GM19240 (cell line): ENCODE results near the gene HSD17B3.
"Not testable (repeated sequence)": the region's sequence is repeated elsewhere in the genome, so short reads cannot be mapped to it uniquely, and the experiment has no call there.

ENCODE experiments used
- DNase-seq: peaks from one replicate; pipeline ENCODE4 v3.0.0; 2011; ENCODE audit warnings: low spot score; ENCODE audit not compliant: insufficient read length

HSD17B3 gene

DNA sequence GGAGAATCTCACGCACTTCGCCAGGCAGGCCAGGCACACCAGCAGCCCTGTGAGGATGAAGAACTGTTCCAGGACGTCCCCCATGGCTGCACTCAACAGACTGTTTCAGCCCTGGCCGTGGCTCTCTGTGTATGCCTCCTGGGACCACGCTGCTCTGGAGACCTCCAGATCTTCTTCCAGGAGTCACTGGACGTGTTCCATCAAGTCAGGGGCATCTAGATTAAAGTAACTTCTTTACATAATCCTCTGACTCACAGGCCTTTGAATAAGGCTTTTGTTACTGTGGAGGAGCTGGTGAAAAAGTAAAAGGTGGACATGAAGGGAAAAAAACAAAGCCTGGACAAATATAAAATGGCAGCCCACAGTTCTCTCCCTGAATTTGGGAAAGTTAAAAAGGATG is at the start of gene HSD17B3:
TSS of gene HSD17B3 (minus strand) at position 156 of the 400 bp plus-strand sequence. CDS start at position 84, 72 bp downstream.
- no peak for DNase-seq

DNA sequence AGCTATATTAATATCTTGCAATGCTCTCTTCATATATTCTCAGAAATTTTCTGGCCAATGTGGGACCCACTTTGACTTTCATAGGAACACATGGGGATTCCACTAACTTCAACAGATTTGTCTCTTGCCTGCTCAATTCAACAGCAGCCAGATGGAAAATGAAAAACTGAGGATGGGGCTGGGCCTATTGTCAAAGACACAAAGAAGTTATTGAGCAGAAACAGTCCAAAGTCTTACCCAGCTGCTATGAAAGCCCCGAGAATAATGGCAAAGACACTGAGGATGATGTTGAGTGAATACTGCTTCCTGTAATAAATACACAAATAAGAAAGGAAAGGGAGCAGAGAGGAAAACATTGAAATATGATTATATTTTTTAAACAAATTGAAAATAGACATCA is 48.9 kb upstream of the HSD17B3 start:
- DNase-seq = no peak

DNA sequence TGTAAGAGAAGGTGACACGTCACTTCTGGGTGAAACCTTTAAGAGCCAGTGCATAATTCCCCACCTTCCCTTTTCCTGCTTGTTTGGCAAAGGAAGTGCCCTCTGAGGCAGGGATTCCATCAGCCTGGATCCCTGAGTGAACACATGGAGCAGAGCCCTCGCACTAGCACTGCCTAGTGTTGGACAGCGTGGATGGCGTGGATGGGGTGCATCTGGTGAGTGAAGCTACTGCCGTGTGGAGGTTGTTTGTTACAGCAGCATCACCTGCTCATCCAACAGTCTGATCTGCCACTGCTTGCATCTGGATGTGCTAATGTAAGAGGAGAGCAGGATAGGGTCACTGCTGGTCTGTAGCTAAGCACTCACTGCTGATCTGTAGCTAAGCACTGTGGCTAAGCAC is 46.3 kb upstream of the HSD17B3 start:
- DNase-seq = no peak

DNA sequence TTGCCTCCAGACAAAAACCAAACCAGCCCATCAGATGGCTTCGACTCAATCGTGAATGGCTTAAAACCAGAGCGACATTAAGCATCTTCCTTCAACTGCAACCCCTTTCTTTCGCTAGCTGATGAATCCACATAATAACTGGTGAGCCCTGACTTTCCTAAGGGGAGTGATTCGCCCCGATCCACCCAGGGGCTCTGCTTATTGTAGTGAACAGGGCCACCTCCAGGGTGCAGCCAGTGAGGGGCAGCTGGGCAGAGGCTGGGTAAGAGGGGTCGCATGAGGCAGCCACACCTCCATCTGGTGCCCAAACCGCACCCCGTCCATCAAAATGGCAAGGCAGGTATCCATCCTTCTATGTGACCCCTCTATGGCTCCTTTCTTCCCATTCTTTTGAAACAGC is 43.6 kb upstream of the HSD17B3 start:
- no peak for DNase-seq

DNA sequence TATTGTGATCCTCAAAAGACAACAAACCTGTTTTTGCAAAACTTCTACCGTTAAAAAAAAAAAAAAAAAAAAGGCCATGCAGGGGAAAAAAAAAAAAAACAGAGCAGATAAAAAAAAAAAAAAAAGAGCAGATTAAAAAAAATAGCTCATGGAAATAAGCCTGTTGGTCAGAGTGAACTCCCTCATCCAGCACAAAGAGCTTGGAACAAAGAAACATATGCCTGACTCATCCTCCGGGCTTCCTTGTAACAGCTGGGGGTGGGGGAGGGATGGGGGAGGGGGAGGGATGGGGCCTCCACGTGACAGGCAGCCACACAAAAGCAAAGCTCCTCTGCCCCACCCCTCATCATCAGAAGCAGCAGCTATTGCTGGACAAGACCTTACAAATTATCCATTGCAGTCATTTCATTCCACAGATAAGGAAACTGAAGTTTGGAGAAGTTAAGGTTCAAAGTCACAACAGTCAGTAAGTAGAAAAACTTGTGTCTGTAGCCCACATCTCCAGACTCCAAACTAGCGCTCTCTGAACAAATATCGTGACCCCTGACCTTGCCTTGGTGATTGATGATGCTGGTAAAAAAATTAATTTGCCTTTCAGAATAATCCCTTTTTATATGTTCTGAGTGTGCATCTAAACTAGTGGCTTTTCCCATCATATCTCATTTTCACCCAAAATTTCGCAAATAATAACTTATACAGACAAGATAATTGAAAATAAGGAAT is 42.6 kb upstream of the HSD17B3 start:
- no peak for DNase-seq

DNA sequence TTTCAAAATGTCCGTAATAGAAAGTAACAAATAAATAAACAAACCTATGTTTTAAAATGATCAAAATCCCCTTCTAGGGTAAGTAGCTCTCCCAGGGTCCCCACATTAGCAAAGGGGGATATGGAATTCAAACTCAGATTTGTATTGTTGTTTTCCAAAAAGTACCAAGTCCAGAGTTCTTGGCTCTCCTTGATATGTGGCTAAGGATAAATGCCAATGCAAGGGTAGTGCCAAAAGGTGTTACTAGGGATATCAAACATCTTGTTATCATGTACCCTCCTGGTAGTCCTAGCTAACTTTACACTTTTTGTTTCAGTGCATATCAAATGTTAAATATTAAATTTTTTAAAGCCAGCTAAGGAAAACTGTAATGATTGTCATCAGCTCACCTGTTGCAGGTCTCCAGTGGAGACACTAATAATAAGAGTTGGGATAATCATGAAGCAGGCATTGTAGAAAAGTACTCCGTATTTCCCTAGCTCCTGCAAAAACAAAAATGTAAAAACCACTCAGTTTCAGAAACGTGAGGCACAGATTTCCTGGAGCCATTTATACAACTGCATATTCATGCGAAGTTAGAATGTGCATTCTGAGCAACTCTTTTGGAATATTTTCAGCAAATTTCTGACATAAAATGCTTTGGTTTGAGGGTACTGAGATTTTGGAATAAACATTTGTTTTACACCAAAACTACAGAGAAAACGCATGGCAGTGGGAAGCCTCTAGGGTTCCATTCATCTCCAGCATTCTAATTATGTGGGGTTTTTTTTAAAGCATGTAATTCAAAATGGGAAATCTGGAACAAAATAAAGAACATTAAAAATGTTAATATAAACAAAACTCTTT is 41.8 kb upstream of the HSD17B3 start:
- no peak for DNase-seq

DNA sequence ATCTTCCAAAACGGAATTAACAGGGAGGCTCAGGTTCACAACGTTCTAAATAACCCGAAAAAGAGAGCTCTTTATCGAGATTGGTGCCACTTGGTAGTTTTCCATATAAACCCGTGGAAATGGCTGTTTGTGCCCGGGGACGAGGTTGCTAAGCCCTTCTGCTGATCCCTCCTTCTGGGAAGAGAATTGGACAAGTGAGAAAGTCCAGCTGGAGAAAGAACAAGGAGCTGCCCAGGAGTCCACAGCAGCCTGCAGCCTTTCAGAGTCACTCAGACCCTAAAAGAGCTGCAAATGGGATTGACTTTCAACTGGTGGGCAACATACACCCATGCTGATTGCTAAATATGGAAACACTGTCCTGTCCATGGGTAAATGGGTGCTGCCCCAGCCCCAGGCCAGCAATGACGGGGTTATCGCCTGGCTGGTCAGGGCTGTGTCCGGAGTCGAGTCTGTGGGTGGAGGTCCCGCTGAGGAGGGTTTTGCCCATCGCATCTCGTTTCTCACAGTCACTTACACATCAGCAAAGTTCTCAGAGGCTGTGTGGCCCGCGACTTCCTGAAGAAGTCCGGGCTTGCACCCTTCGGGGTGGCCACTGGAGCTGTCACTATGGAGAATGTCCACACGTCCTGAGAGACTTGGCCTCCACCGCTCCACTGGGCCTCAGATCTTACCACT is 40.7 kb upstream of the HSD17B3 start:
- no peak for DNase-seq

DNA sequence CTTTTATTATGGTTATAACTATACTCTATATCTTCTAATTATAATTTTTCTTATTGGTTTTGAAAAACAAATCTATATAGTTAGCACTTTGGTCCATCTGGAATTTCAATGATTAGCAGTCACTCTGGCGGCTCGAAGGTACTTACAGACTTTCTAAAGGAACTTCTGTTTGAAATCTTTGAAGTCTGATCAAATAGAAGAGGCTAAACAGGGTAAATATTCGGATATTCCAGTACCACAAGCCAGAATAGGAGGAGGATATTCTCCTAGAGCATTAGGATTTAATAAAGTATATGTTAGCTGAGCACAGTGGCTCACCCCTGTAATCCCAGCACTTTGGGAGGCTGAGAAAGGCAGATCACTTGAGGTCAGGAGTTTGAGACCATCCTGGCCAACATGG is 38.7 kb upstream of the HSD17B3 start:
- DNase-seq = no peak

DNA sequence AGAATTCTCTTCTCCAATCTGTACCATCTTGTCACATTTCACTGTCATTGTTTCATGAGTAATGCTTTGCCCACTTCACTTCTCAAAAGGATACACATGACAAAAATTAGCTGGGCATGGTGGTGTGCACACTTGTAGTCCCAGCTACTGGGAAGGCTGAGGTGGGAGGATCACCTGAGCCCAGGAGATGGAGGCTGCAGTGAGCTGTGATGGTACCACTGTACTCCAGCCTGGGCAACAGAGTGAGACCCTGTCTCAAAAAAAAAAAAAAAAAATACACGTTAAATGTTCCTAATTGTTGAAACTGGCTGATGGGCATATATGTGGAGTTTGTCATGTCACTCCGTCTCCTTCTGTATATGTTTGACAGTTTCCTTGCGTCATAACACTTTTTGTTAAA is 36.3 kb upstream of the HSD17B3 start:
- DNase-seq = no peak

DNA sequence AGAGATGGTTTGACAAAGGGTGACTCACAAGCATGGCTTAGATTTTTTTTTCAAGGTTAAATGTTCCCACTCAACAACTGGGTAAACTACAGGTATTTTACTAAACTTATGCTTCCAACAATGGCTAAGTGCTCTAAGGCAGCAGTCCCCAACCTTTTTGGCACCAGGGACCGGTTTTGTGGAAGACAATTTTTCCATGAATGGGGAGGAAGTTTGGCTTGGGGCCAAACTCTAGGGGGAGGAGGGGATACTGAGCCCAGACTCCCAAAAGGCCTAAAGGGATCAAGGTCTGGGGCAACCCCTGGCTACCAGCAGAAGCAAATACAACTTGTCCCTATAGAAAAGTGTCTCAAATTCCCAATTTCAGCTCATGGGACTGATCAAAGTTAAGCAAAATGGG is 32.0 kb upstream of the HSD17B3 start:
- DNase-seq = no peak

DNA sequence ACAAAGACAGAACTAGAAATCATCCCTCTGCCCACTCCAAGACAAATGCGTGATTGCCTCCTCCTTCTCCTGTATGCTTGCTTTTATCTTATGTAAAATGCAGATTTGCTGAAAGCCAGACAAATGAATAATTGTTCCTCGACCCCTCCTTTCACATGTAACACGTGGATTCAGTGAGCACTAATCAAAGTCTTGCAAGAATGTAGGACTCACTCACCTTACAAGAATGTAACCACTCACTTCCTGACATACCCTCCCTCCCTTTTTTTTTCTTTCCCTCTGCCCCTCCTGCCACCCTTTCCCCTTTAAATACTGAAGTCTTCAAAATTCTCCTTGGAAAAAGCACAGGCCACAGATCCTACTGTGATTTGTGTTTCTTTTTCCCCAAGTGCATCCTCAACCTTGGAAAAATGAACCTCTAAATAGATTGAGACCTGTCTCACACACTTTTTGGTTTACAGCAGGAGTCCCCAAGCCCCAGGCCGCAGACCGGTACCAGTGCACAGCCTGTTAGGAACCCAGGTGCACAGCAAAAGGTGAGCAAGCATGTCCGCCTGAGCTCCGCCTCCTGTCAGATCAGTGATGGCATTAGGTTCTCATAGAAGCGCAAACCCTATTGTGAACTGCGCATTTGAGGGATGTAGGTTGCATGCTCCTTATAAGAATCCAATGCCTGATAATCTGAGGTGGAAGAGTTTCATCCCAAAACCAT is 29.4 kb upstream of the HSD17B3 start:
- no peak for DNase-seq

DNA sequence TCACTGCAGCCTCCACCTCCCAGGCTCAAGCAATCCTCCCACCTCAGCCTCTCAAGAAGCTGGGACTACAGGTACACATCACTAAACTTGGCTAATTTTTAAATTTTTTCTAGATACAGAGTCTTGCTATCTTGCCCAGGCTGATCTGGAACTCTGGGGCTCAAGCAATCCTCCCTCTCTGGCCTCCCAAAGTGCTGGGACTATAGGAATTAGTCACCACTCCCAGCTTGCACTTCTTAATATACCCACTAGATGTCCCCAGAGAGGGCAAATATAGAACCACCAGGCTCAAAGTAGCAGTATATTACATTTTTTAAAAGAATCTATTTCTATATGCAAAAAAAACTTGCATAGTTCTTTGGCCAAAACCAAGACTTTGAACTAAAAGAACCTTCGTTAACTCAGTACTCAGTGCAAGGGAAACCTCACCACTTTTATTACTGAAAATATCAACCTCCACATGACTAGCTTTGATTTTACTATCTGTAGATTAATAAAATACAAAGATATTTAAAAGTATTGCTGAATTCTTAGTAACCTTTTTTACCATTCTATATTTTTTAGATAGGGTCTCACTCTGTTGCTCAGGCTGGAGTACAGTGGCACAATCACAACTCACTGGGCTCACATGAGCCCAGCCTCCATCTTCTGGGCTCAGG is 25.8 kb upstream of the HSD17B3 start:
- peak; percentile 13 for DNase-seq

DNA sequence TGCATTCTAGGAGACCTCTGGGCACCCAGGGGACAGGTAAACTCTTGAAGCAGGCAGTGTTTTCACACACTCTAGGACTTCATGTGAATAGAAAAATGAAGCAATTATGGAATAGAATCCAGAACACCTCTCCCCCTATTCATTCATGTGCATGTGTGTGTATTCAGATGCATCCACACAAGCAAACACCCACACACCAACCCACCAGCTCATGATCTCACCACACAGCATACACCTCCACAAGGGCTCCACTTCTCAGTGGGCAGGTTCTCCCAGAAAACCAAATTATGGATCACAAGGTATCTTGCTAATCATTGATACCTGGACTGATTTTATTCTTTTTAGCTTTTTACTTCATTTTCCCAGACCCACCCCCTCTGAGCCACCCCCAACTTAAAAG is 21.2 kb upstream of the HSD17B3 start:
- DNase-seq = no peak

DNA sequence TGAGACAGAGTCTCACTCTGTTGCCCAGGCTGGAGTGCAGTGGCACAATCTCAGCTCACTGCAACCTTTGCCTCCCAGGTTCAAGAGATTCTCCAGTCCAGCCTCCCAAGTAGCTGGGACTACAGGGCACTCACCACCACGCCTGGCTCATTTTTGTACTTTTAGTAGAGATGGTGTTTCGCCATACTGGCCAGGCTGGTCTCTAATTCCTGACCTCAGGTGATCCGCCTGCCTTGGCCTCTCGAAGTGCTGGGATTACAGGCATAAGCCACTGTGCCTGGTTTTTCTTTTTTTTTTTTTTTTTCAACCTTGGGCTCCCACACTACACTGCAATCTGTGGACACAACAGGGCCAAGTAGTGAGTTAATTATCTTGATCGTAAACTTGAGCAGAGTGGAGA is 20.8 kb upstream of the HSD17B3 start:
- DNase-seq = not testable (repeated sequence)

DNA sequence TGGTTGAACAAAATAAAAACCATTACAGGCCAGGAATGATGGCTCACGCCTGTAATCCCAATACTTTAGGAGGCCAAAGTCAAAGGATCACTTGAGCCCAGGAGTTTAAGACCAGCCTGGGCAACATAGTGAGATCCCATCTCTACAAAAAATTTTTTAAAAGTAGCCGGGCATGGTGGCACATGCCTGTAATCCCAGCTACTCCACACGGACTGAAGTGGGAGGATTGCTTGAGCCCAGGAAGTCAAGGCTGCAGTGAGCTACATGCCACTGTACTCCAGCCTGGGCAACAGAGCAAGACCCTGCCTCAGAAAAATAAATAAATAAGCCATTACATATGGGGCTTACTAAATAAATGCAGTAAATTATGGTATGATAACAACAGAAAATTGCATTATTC is 20.2 kb upstream of the HSD17B3 start:
- DNase-seq = not testable (repeated sequence)

DNA sequence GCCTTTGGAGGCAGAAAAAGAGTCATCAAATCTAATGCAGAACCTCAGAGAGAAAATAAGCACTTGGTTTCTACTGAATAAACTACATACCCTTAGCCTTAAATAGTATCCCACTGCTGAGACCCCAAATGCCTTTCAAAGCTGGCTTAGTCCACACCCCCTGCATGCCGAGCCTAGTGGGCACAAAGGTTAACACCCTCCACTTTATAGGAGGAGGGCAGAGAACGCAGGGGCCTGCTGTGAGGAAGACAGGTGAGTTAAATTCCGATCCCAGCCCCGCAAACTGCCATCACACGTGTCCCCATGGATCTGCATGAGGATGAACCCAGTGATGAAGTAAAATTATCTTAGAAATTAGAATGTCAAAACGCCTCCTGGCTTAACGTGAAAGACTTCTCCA is 19.5 kb upstream of the HSD17B3 start:
- DNase-seq = no peak

DNA sequence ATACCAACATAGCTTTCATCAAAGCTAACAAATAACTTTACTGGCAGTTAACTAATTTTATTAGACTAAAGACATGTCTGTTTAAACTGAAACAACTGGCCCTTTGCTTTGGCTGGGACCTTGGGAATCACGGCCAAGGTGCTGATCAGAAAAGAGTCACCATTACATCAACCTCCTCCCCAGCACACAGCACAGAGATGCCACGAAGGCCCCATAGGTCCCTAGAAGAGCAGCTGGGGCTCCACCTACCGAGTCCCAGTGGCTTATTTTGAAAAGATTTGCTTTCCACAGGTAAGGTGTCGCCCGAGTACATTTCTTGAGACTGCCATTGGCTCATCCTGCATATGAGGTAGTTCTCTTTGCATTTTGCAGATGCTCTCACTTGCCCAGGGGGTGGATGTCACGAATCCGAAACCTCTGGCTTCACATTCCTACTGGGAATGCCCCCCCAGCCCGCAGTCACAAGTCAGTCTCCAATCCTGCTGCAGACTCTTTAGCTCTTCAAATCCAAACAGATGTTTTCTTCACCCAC is 18.8 kb upstream of the HSD17B3 start:
- no peak for DNase-seq

DNA sequence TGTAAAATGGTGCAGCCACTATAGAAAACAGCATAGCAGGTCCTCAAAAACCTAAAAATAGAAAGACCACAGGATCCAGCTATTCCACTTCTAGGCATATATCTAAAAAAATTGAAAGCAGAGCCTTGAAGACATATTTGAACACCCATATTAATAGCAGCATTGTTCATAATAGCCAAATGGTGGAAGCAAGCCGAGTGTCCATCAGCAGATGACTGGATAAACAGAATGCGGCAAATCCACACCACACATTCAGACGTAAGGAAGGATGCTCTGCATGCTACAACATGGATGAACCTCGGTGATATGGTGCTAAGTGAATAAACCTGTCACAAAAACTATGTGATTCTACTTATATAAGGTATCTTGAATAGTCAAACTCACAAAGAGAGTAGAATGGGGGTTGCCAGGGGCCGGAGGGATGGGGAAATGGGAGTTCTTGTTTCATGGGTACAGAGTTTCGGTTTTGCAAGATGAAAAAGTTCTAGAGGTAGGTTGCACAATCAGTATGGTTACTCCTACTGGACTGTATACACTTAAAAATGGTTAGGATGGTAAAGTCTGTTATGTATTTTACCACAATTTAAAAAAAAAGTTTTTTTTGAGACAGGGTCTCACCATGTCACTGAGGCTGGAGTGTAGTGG is 17.1 kb upstream of the HSD17B3 start:
- no peak for DNase-seq

DNA sequence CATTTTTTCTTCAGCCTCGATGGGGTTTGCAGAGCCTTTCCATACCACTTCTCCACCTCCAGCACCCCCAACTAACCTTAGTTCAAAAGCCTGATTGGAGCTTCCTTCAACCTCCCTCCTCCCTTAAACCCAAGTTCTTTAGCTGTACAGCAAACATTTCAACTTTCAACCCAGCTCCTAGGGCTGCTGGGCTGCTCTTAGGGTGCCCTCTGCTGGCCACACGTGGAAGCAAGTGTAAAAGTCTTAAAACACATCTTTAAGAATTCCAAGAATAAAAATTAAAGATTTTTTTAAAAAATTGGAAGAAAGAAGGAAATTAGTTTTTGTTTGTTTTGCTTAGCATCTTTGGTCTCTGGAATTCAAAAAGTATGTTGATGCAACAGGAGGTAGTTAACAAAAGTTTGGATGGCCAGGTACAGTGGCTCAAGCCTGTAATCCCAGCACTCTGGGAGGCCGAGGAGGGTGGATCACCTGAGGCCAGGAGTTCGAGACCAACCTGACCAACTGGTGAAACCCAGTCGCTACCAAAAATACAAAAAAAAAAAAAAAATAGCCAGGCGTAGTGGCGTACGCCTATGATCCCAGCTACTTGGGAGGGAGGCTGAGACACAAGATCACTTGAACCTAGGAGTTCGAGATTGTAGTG is 15.5 kb upstream of the HSD17B3 start:
- DNase-seq = peak; percentile 33

DNA sequence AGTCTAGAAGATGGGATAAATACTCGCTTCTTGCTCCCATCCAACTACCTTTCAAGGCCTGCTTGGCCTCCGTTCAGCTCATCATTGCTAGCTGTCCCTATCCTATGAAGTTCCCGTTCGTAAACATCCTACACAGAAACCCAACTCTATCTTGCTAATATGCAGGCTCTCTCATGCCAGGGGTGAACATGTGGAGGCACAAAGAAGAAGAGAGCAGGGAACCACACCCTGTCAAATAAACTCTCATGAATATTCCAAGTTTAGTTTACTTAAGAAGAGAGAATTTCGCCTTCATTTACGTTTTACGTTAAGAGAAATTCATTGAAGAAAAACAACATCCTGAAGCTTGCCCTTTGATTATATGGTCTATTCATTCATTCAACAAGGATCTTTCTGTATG is 7.9 kb upstream of the HSD17B3 start:
- DNase-seq = no peak
